ENCODE results near the gene FXYD7. TPM values are rescaled to one million over a fixed set of nuclear protein-coding genes. Genes with fewer than 3 reads are reported as not detected.

FXYD7 gene
- total and polyA plus RNA-seq, 2 of the 4 experiments (the other 2 are of a cell fraction): 0.31 TPM; not detected in 1

GRCh38 chr19:35130761-35131720 is 12.0 kb upstream of the FXYD7 start:
- Histone ChIP-seq H4K8ac (ENCODE audit: low read depth in 2 of 2, low read length in 2 of 2) (no peak overlapping the region), H2AK5ac (ENCODE audit: low read depth, low read length) (no peak overlapping the region), H2AK9ac (replicated peaks; ENCODE audit: low read depth, low read length, poor library complexity) (no peak overlapping the region), H3K9me1 (ENCODE audit: insufficient read depth, low read length) (no peaks in the 10 kb centered on the region), H3K4me2 (ENCODE audit: low read depth, low read length) (no peak overlapping the region), H4K5ac (ENCODE audit: low read depth, low read length) (no peak overlapping the region), H3K4ac (ENCODE audit: low read depth, low read length) (no peak overlapping the region), H3K27me3 (ENCODE audit: control insufficient read depth, insufficient read depth, low read length) (peaks cover 18% of the 10 kb centered on the region; the same call in 1 of the 2 replicates), H3K36me3 (ENCODE audit: control insufficient read depth, insufficient read depth, low read length) (no peaks in the 10 kb centered on the region), H3K56ac (ENCODE audit: extremely low read depth, insufficient read depth, low read length) (no peak overlapping the region), H3K14ac (replicated peaks; ENCODE audit: low read depth, low read length) (no peak overlapping the region), H3K9ac (ENCODE audit: low read depth, low read length) (no peak overlapping the region), H2BK5ac (ENCODE audit: low read depth, low read length, poor library complexity, severe bottlenecking) (no peak overlapping the region), H2BK20ac (ENCODE audit: low read depth, low read length) (no peak overlapping the region), H3K23ac (ENCODE audit: low read depth, low read length) (no peak overlapping the region), H2BK120ac (ENCODE audit: low read depth, low read length) (no peak overlapping the region), H2BK15ac (ENCODE audit: low read depth, low read length) (no peak overlapping the region), H3K79me1 (ENCODE audit: low read depth in 1 of 2, low read length in 2 of 2) (no peaks in the 10 kb centered on the region), H3K9me3 (ENCODE audit: control insufficient read depth, insufficient read depth, low read length) (no peaks in the 10 kb centered on the region), H4K91ac (ENCODE audit: insufficient read depth, low read depth, low read length) (no peak overlapping the region), H2AFZ (replicated peaks; ENCODE audit: low read length, poor library complexity) (no peak overlapping the region), H3K4me3 (ENCODE audit: insufficient read depth, low read depth, low read length) (no peak overlapping the region), H3K27ac (ENCODE audit: insufficient read depth, low read length) (no peak overlapping the region), H3K18ac (ENCODE audit: low read depth, low read length) (no peak overlapping the region), H4K20me1 (ENCODE audit: insufficient read depth, low read length) (peaks cover 3% of the 10 kb centered on the region; the same call in 1 of the 2 replicates), H3K4me1 (ENCODE audit: control insufficient read depth, insufficient read depth, low read length) (no peaks in the 10 kb centered on the region)
- DNase-seq (no peak), ATAC-seq (ENCODE audit: low read depth) (no peak)
- no TSS peak for BruUV-seq (replicated peaks)
- ChIA-PET POLR2A (ENCODE audit: unreplicated experiment) (no interaction called here), CTCF (interaction anchor here (0.9 kb wide), 1 partner anchor 64 kb away, joined by 3 read pairs; no protein-coding TSS in a partner anchor)
- intact Hi-C loops (cut with micrococcal nuclease): no loop called here
- TF ChIP-seq RAD21 (IDR thresholded peaks at IDR 0.05; ENCODE audit: low read length): no peak
- TF ChIP-seq RFX5 (IDR thresholded peaks at IDR 0.05; ENCODE audit: low read depth, low read length): no peak
- TF ChIP-seq CEBPB (IDR thresholded peaks at IDR 0.05; ENCODE audit: low read depth, low read length): no peak
- TF ChIP-seq CHD1 (IDR thresholded peaks at IDR 0.05; ENCODE audit: low read depth, low read length): no peak
- no peak for TF ChIP-seq CTCF (conservative IDR thresholded peaks at IDR 0.05; ENCODE audit: low read depth, low read length)
- no peak for TF ChIP-seq MXI1 (IDR thresholded peaks at IDR 0.05; ENCODE audit: borderline replicate concordance, low read depth, low read length)
- no peak for TF ChIP-seq FOS (IDR thresholded peaks at IDR 0.05; ENCODE audit: low read depth, low read length)
- TF ChIP-seq MAZ (IDR thresholded peaks at IDR 0.05; ENCODE audit: borderline replicate concordance, low read depth, low read length): no peak
- TF ChIP-seq USF2 (IDR thresholded peaks at IDR 0.05; ENCODE audit: low read depth, low read length): no peak
- no peak for TF ChIP-seq NFE2L2 (IDR thresholded peaks at IDR 0.05; ENCODE audit: low read depth, low read length)
- no peak for TF ChIP-seq RCOR1 (IDR thresholded peaks at IDR 0.05; ENCODE audit: insufficient replicate concordance, low read length)
- WGBS, 2 experiments (ENCODE audit: extremely low coverage in 2 of 2, insufficient read length in 1 of 2): 69% methylated on average over 11 of the region's 31 CpGs; no CpG with 5 or more reads in 1 of the 2 experiments
- in situ Hi-C loops (cut with MboI; ENCODE audit: low sequenced_read_pairs): no loop called here
- dilution Hi-C loops (cut with HindIII; ENCODE audit: low sequenced_read_pairs, unreplicated experiment): no loop called here
